GM23338 (cell line): ENCODE measurements around the gene TXNRD1. TPM values are rescaled to one million over a fixed set of nuclear protein-coding genes. Genes with fewer than 3 reads are reported as not detected.

ENCODE experiments used
- ATAC-seq: fragments of 200-7000 bp; cut with Tn5 transposase; 3 replicates; pipeline ENCODE4 v1.9.1; 2020
- DNase-seq: peaks from one replicate; pipeline ENCODE4 v3.0.0-alpha.2; 2015; ENCODE audit warnings: low spot score
- H2AFZ ChIP-seq: fragments of 200-600 bp; sonication (generic); 2 replicates; pipeline ENCODE4 v1.8.0; 2016; ENCODE audit warnings: antibody characterized with exemption, mild to moderate bottlenecking, moderate library complexity
- H3F3A ChIP-seq: fragments of 200-600 bp; sonication (generic); replicated peaks from 2 replicates; pipeline ENCODE4 v1.8.0; 2017; ENCODE audit warnings: antibody characterized with exemption, mixed run types, low read depth
- H3K27ac ChIP-seq: fragments of 200-600 bp; sonication (generic); 2 replicates; pipeline ENCODE4 v1.6.1; 2016; ENCODE audit warnings: low read depth
- H3K27me3 ChIP-seq: fragments of 200-600 bp; sonication (generic); 2 replicates; pipeline ENCODE4 v1.8.0; 2016; ENCODE audit warnings: mild to moderate bottlenecking, mixed run types, moderate library complexity; ENCODE audit not compliant: insufficient read depth
- H3K36me3 ChIP-seq: fragments of 200-600 bp; sonication (generic); 2 replicates; pipeline ENCODE4 v1.8.0; 2016; ENCODE audit warnings: mild to moderate bottlenecking; ENCODE audit not compliant: insufficient read depth
- H3K4me1 ChIP-seq: fragments of 200-600 bp; sonication (generic); 2 replicates; pipeline ENCODE4 v1.8.0; 2016; ENCODE audit warnings: mild to moderate bottlenecking, moderate library complexity; ENCODE audit not compliant: insufficient read depth
- H3K4me2 ChIP-seq: fragments of 200-600 bp; sonication (generic); 2 replicates; pipeline ENCODE4 v1.7.1; 2017; ENCODE audit warnings: mixed run types
- H3K4me3 ChIP-seq: fragments of 200-600 bp; sonication (generic); 2 replicates; pipeline ENCODE4 v1.6.1; 2016; ENCODE audit warnings: mixed run types
- H3K79me2 ChIP-seq: fragments of 200-600 bp; sonication (generic); replicated peaks from 2 replicates; pipeline ENCODE4 v1.8.0; 2017; ENCODE audit warnings: mild to moderate bottlenecking; ENCODE audit not compliant: insufficient read depth
- H3K9me2 ChIP-seq: fragments of 200-600 bp; sonication (generic); 2 replicates; pipeline ENCODE4 v1.8.0; 2017; ENCODE audit not compliant: insufficient read depth
- H4K20me1 ChIP-seq: fragments of 200-600 bp; sonication (generic); replicated peaks from 2 replicates; pipeline ENCODE4 v1.8.0; 2017; ENCODE audit warnings: mild to moderate bottlenecking; ENCODE audit not compliant: insufficient read depth
- H3K27ac Mint-ChIP-seq: 2 replicates; pipeline ENCODE4 v1.8.0; 2020; ENCODE audit warnings: inconsistent platforms, mild to moderate bottlenecking, moderate library complexity, mixed read lengths
- H3K27me3 Mint-ChIP-seq: 3 replicates; pipeline ENCODE4 v1.8.0; 2022; ENCODE audit warnings: low read depth, mild to moderate bottlenecking, moderate library complexity, mixed read lengths, inconsistent platforms; ENCODE audit not compliant: insufficient read depth, poor library complexity
- H3K36me3 Mint-ChIP-seq: 3 replicates; pipeline ENCODE4 v1.8.0; 2021; ENCODE audit warnings: low read depth, mild to moderate bottlenecking, inconsistent platforms, moderate library complexity, mixed read lengths
- H3K4me1 Mint-ChIP-seq: 3 replicates; pipeline ENCODE4 v1.8.0; 2020; ENCODE audit warnings: mild to moderate bottlenecking, inconsistent platforms, mixed read lengths
- H3K4me3 Mint-ChIP-seq: 3 replicates; pipeline ENCODE4 v1.8.0; 2021; ENCODE audit warnings: moderate library complexity, mild to moderate bottlenecking, inconsistent platforms, mixed read lengths
- H3K9me3 Mint-ChIP-seq: 3 replicates; pipeline ENCODE4 v1.8.0; 2020; ENCODE audit warnings: moderate library complexity, mild to moderate bottlenecking, inconsistent platforms, mixed read lengths
- CREB1 ChIP-seq: fragments of 250-450 bp; sonication (Bioruptor Pico); IDR thresholded peaks from 2 replicates; pipeline ENCODE4 v1.5.0; 2020; ENCODE audit warnings: low read depth, mild to moderate bottlenecking, moderate library complexity
- ETS1 ChIP-seq: IDR thresholded peaks from 2 replicates; pipeline ENCODE4 v1.6.1; 2016; ENCODE audit warnings: antibody characterized with exemption
- EZH2phosphoT487 ChIP-seq: fragments of 200-600 bp; sonication (generic); IDR thresholded peaks from one replicate; pipeline ENCODE4 v1.8.1; 2018; ENCODE audit warnings: antibody characterized with exemption; ENCODE audit not compliant: unreplicated experiment
- POLR2AphosphoS5 ChIP-seq: IDR thresholded peaks from 2 replicates; pipeline ENCODE4 v1.6.1; 2016; ENCODE audit warnings: antibody characterized with exemption, low read depth
- STAT1 ChIP-seq: IDR thresholded peaks from one replicate; pipeline ENCODE4 v1.6.1; 2016; ENCODE audit warnings: antibody characterized with exemption; ENCODE audit not compliant: unreplicated experiment
- ZNF114 ChIP-seq: fragments of 250-450 bp; sonication (Bioruptor Pico); IDR thresholded peaks from 2 replicates; pipeline ENCODE4 v1.5.0; 2020; ENCODE audit warnings: mild to moderate bottlenecking, moderate library complexity
- ZNF331 ChIP-seq: fragments of 250-450 bp; sonication (Bioruptor Pico); IDR thresholded peaks from 2 replicates; pipeline ENCODE4 v1.5.0; 2020; ENCODE audit warnings: low read depth, mild to moderate bottlenecking, moderate library complexity
- polyA plus RNA-seq: library from polyadenylated mRNA; unstranded; fragments of >200 nt; fragmentation: Nextera tagmentation; extraction: Ambion mirVana; gene quantifications from 2 replicates; pipeline ENCODE4 v1.2.1, GENCODE V29; 2016
- total RNA-seq: library from RNA; depleted of rRNA; stranded (reverse); fragments of >200 nt; shearing (Covaris generic); gene quantifications from 2 replicates; pipeline ENCODE4 v1.2.3, GENCODE V29; 2014
- TF ChIP-seq, protein P1 (sequence below), 2 experiments: fragments of 200-600 bp in 1 of 2; sonication (generic) in 1 of 2; conservative IDR thresholded peaks; 2 replicates each; pipeline versions ENCODE4 v1.5.1 to v1.6.1; 2016 to 2017; ENCODE audit warnings: antibody characterized with exemption in 2 of 2, low read depth in 2 of 2, mild to moderate bottlenecking in 2 of 2, moderate library complexity in 1 of 2
- TF ChIP-seq, protein P2 (sequence below): fragments of 250-450 bp; sonication (Bioruptor Pico); IDR thresholded peaks from 2 replicates; pipeline ENCODE4 v1.5.0; 2020; ENCODE audit warnings: mild to moderate bottlenecking, moderate library complexity
- TF ChIP-seq, protein P3 (sequence below): IDR thresholded peaks from one replicate; pipeline ENCODE4 v1.6.1; 2018; ENCODE audit warnings: antibody characterized with exemption; ENCODE audit not compliant: unreplicated experiment

TXNRD1 gene
- total and polyA plus RNA-seq, 2 experiments from 2014 or later, result 115 to 127 TPM

GRCh38 chr12:104223712-104224111, 8.1 kb downstream of the TXNRD1 start (continued):
- TF ChIP-seq EZH2phosphoT487 (no peak), ZNF331 (CRISPR knock-in tag) (no peak), STAT1 (no peak)
- TF ChIP-seq, protein P1, sequence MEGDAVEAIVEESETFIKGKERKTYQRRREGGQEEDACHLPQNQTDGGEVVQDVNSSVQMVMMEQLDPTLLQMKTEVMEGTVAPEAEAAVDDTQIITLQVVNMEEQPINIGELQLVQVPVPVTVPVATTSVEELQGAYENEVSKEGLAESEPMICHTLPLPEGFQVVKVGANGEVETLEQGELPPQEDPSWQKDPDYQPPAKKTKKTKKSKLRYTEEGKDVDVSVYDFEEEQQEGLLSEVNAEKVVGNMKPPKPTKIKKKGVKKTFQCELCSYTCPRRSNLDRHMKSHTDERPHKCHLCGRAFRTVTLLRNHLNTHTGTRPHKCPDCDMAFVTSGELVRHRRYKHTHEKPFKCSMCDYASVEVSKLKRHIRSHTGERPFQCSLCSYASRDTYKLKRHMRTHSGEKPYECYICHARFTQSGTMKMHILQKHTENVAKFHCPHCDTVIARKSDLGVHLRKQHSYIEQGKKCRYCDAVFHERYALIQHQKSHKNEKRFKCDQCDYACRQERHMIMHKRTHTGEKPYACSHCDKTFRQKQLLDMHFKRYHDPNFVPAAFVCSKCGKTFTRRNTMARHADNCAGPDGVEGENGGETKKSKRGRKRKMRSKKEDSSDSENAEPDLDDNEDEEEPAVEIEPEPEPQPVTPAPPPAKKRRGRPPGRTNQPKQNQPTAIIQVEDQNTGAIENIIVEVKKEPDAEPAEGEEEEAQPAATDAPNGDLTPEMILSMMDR (conservative IDR thresholded peaks at IDR 0.05; ENCODE audit: low read depth in 2 of 2), result no peak

DNA sequence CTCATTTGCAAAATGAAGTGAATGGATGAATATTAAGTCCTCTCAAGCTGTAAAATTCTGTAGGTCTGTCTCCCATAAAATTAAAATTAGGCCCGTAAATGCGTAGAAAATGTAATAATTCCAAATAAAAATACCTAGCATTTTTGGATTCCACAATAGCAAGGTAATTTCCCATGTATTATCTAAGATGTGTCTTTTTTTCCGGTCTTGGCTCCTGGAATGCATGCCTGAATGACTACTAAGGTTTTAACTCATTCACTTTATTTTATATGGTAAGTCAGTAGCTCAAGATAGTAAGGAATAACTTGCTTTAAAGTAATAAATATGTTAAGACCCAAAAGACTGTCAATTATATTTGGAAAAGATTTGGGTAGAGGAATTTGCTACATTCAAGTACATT, 11.1 kb downstream of the TXNRD1 start:
- Histone ChIP-seq H3K4me2 (no peak overlapping the region), H3K79me2 (no peaks in the 10 kb centered on the region), H3K36me3 (no peaks in the 10 kb centered on the region; the same call in 1 of the 2 replicates), H3K9me2 (0 out of 2 replicates have a peak, but pooled peaks cover 6% of the 10 kb centered on the region), H3K4me1 (peaks cover 3% of the 10 kb centered on the region; the same call in 1 of the 2 replicates), H3K4me3 (no peak overlapping the region), H2AFZ (no peak overlapping the region), H3K27ac (no peak overlapping the region), H3F3A (no peaks in the 10 kb centered on the region), H4K20me1 (no peaks in the 10 kb centered on the region), H3K27me3 (no peaks in the 10 kb centered on the region)
- H3K27me3 Mint-ChIP-seq, result peaks cover 2% of the 10 kb centered on the region
- H3K27ac Mint-ChIP-seq, result no peak overlapping the region
- no peaks in the 10 kb centered on the region; the same call in 1 of the 3 replicates for H3K4me1 Mint-ChIP-seq
- no peak for TF ChIP-seq ZNF331 (CRISPR knock-in tag)
- TF ChIP-seq, protein P2, sequence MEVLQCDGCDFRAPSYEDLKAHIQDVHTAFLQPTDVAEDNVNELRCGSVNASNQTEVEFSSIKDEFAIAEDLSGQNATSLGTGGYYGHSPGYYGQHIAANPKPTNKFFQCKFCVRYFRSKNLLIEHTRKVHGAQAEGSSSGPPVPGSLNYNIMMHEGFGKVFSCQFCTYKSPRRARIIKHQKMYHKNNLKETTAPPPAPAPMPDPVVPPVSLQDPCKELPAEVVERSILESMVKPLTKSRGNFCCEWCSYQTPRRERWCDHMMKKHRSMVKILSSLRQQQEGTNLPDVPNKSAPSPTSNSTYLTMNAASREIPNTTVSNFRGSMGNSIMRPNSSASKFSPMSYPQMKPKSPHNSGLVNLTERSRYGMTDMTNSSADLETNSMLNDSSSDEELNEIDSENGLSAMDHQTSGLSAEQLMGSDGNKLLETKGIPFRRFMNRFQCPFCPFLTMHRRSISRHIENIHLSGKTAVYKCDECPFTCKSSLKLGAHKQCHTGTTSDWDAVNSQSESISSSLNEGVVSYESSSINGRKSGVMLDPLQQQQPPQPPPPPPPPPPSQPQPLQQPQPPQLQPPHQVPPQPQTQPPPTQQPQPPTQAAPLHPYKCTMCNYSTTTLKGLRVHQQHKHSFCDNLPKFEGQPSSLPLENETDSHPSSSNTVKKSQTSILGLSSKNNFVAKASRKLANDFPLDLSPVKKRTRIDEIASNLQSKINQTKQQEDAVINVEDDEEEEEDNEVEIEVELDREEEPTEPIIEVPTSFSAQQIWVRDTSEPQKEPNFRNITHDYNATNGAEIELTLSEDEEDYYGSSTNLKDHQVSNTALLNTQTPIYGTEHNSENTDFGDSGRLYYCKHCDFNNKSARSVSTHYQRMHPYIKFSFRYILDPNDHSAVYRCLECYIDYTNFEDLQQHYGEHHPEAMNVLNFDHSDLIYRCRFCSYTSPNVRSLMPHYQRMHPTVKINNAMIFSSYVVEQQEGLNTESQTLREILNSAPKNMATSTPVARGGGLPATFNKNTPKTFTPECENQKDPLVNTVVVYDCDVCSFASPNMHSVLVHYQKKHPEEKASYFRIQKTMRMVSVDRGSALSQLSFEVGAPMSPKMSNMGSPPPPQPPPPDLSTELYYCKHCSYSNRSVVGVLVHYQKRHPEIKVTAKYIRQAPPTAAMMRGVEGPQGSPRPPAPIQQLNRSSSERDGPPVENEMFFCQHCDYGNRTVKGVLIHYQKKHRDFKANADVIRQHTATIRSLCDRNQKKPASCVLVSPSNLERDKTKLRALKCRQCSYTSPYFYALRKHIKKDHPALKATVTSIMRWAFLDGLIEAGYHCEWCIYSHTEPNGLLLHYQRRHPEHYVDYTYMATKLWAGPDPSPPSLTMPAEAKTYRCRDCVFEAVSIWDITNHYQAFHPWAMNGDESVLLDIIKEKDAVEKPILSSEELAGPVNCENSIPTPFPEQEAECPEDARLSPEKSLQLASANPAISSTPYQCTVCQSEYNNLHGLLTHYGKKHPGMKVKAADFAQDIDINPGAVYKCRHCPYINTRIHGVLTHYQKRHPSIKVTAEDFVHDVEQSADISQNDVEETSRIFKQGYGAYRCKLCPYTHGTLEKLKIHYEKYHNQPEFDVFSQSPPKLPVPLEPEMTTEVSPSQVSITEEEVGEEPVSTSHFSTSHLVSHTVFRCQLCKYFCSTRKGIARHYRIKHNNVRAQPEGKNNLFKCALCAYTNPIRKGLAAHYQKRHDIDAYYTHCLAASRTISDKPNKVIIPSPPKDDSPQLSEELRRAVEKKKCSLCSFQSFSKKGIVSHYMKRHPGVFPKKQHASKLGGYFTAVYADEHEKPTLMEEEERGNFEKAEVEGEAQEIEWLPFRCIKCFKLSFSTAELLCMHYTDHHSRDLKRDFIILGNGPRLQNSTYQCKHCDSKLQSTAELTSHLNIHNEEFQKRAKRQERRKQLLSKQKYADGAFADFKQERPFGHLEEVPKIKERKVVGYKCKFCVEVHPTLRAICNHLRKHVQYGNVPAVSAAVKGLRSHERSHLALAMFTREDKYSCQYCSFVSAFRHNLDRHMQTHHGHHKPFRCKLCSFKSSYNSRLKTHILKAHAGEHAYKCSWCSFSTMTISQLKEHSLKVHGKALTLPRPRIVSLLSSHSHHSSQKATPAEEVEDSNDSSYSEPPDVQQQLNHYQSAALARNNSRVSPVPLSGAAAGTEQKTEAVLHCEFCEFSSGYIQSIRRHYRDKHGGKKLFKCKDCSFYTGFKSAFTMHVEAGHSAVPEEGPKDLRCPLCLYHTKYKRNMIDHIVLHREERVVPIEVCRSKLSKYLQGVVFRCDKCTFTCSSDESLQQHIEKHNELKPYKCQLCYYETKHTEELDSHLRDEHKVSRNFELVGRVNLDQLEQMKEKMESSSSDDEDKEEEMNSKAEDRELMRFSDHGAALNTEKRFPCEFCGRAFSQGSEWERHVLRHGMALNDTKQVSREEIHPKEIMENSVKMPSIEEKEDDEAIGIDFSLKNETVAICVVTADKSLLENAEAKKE (CRISPR knock-in tag), result no peak
- no peak for TF ChIP-seq STAT1
- TF ChIP-seq ETS1, result no peak
- no peak for TF ChIP-seq POLR2AphosphoS5
- no peak for TF ChIP-seq CREB1 (CRISPR knock-in tag)
- TF ChIP-seq, protein P3, sequence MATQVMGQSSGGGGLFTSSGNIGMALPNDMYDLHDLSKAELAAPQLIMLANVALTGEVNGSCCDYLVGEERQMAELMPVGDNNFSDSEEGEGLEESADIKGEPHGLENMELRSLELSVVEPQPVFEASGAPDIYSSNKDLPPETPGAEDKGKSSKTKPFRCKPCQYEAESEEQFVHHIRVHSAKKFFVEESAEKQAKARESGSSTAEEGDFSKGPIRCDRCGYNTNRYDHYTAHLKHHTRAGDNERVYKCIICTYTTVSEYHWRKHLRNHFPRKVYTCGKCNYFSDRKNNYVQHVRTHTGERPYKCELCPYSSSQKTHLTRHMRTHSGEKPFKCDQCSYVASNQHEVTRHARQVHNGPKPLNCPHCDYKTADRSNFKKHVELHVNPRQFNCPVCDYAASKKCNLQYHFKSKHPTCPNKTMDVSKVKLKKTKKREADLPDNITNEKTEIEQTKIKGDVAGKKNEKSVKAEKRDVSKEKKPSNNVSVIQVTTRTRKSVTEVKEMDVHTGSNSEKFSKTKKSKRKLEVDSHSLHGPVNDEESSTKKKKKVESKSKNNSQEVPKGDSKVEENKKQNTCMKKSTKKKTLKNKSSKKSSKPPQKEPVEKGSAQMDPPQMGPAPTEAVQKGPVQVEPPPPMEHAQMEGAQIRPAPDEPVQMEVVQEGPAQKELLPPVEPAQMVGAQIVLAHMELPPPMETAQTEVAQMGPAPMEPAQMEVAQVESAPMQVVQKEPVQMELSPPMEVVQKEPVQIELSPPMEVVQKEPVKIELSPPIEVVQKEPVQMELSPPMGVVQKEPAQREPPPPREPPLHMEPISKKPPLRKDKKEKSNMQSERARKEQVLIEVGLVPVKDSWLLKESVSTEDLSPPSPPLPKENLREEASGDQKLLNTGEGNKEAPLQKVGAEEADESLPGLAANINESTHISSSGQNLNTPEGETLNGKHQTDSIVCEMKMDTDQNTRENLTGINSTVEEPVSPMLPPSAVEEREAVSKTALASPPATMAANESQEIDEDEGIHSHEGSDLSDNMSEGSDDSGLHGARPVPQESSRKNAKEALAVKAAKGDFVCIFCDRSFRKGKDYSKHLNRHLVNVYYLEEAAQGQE, result no peak
- no peak for TF ChIP-seq ZNF114 (CRISPR knock-in tag)
- no peak overlapping the region for H3K4me3 Mint-ChIP-seq
- no peak for ATAC-seq
- DNase-seq, result no peak
- H3K36me3 Mint-ChIP-seq, result peaks cover 12% of the 10 kb centered on the region; the same call in 2 of the 3 replicates
- peaks cover 10% of the 10 kb centered on the region; the same call in 2 of the 3 replicates for H3K9me3 Mint-ChIP-seq
